ENCODE data around the gene ZNF750.

ZNF750 gene

DNA sequence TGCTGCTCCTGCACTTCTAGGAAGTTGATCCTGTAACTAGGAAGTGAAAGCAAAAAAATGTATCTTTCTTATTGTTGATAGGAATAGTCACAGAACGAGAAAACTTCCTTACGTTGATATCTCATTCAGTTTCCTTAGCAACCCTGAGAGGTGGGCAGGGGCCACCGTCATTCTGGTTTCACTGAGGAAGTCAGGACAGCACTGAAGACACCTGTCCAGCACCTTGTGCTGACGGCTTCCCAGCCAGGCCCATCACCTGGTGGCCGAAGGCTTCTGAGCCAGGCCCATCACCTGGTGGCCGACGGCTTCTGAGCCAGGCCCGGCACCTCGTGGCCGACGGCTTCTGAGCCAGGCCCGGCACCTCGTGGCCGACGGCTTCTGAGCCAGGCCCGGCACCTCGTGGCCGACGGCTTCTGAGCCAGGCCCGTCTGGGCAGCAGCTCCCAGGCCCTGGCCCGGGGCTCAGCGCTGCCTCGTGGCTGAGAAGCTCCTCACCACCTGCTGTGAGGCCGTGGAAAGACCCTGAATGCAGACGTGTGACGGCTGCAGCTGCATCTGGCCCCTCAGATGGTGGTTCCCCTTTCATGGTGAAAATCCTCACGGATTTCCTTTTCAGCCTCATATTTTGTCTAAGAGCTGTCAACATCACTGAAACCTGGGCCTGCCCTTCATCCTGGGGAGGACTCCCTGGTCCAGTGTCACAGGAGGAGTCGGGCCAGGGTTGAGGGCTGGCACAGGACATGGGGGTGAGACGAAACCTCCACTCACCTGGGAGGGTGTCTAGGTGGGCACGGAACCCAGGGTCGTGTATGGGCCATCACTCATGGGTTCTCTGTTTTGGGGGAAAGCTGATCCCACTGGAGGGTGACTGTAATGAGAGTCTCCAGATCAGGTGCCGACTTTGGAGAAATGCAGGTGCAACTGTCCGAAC, 33.0 kb upstream of the ZNF750 start:
- no peak for FAIRE-seq

DNA sequence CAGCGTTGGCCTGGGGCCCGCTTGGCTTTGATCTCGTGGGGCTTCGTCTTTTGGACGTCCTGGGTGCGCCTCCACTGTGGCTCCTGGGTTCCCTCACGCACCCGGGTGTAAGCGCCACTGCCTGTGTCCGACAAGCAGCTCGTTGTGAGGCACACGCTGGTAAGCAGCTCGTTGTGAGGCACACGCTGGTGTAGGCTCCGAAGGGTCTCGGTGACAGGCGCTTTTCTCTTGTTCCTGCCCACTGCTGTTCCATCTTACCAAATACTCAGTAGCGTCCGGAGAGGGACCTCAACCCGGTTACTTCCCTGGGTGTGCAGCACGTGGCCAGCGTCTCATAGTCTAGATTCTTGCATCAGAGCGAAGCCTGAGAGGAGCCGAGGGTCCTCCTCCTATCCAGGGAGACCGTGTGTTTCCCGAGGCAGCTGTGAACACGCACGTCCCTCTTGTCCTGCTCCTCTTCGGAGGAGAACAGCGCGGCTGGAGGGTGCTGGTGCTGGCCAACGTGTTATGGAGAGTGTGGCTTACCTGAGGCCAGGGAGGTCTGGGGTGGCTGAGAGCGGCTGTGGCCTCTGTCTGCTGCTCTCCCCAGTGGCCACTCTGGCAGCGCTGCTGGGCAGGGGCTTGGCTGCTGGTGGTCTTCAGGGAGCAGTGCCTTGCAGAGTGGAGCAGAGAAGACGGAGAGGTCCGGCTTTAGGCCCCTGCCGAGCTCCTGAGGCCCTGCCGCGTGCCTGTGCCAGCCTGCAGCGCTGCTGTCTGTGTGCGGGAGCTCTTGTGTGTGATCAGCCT, 32.1 kb upstream of the ZNF750 start:
- FAIRE-seq, result no peak

DNA sequence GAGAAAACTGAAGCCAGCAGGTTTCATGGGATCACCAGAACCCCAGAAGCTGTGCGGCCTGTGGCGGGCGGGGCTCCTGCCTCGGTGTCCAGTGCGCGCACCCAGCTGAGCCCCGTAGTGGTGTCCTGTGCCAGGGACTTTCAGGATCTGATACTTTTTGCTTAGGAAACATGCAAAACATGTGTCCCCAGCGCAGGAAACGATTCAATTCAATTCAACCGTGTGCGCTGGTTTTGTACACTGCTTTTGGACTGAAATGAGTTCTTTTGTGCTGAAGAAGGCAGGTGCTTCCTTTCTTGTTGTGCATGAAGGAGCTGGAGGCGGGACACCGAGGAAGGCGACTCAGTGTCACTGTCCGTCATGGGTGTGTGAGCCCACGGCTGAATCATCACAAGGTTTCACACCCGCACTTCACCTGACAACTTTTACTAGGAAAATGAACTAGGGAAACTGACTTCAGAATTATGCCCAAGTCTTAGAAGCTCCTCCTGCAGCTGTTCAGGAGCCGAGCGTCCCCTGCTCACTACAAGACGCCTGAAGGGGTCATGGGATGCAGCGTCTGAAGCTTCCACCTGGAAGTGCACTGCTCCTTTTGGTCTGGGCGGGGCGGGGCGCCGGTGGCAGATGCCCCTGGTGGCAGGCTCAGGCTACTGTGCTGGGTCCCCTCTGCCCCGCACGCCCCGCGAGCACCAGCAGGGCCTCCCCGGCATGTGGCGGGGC, 31.4 kb upstream of the ZNF750 start:
- FAIRE-seq, result no peak

DNA sequence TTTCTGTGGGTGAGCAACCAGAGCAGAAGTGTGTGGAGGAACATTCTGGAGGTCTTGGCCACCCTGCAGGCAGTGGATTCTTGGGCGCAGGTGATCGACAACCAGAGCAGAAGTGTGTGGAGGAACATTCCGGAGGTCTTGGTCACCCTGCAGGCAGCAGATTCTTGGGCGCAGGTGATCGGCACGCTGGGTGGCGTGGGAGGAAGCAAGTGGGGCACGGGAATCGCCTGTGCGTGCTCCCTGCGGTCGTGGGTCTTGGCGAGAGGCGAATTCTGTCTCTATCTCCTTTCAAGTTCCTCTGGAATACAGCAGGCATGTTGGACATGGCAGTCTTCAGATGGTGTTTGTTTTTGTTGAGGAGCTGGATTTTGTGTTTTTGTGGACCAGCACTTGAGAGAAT, 30.7 kb upstream of the ZNF750 start:
- no peak for FAIRE-seq

DNA sequence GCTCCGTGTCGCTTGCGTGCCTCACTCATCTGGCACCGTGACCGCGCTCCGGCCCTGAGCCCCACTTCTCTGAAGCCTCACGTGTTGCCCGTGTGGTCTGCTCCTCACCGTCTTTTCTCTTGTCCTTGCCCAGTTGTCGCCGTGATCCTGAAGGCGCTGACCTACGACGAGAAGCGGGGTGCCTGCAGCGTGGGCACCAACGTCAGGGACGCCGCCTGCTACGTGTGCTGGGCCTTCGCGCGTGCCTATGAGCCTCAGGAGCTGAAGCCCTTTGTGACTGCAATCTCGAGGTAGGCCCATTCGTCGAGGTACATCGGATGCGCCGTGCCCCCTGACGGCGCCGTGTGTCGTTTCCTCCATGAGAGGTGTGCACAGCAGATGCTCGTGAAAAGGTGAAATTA, 30.3 kb upstream of the ZNF750 start:
- no peak for FAIRE-seq

DNA sequence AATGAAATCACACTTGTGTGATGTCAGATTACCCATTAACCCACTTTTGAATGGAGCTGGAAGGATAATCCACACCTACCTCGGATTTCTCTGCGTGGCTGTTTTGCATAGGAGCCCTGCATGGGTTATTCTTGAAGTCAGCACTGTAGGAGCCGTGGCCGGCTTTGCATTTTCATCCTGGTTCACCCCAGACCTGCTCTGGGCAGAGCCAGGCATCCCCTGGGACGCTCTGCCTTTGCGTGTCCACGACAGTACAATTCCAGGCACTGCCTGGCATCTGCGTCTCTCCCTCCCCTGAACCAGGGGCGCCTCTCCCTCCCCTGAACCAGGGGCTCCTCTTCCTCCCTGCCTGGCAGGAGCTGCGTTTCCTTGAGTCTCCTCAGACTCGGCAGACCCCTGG, 29.7 kb upstream of the ZNF750 start:
- FAIRE-seq, result no peak

DNA sequence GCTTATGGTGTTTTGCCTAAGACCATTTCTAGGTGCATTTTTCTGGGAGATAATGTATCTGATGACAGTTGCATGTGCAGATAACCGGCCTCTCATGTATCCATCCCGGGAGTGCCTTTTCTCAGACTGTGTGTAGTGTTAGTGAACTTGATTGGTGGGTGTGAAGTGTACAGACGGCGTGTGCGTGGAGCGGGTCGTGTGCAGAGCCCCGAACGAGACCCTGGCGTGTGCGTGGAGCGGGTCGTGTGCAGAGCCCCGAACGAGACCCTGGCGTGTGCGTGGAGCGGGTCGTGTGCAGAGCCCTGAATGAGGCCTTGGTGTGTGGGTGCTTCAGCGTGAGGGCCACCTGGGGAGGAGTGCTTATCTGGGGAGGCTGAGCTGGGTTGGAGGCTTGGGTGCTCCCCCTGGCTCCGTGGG, 28.9 kb upstream of the ZNF750 start:
- FAIRE-seq, result no peak

DNA sequence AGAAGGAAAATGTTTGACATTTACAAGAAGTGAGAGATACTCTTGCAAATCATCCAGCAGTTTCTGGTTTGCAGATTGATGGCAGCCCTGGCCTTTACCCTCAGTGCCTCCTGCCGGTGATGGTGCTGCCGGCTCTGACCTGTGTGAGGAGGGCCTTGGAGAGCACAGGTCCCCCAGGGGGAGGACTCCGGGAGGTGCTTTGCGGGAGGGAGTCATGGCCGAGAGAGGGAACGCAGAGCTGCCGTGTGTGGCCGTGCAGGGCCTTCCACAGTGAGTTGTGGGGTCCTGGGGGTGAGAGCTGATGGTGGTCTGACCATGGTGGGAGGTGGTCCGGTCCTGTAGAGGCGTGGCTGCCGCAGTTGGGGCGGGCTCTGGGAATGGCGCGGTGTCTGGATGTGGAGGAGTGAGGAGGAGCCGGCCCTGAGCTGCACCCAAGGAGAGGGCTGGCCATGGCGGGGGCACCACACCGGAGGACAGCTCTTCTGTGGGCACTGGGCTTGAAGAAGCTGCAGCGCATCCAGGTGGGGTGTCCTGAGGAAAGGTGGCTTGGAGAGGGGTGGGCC, 28.0 kb upstream of the ZNF750 start:
- FAIRE-seq, result no peak

DNA sequence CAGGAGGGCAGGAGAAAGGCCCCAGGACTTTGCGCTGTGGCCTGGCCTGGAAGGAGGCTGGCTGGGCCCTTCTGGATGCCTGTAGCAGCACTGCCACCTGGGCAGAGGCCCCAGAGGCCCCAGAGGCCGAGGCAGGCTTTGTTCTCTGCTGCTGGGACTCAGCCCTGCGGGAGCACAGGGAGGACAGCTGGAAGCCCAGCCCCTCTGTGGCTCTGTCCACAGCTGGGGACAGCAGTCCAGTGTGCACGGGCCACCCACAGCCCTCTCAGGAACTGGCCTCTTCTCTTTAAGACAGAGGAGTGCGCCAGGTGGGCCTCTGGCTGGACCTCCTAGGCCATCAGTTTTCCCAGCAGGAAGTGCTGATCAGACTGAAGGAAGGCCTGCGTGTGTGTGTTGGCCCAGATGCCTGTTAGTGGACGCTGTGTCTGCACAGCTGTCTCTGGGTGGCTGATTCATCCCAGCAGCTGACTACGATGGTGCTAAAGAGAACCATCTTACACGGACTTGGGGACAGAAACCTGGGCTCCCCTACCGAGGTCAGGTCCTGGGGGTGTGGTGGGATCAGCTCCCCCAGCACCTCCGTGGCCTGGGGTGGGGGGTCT, 26.9 kb upstream of the ZNF750 start:
- FAIRE-seq, result no peak

DNA sequence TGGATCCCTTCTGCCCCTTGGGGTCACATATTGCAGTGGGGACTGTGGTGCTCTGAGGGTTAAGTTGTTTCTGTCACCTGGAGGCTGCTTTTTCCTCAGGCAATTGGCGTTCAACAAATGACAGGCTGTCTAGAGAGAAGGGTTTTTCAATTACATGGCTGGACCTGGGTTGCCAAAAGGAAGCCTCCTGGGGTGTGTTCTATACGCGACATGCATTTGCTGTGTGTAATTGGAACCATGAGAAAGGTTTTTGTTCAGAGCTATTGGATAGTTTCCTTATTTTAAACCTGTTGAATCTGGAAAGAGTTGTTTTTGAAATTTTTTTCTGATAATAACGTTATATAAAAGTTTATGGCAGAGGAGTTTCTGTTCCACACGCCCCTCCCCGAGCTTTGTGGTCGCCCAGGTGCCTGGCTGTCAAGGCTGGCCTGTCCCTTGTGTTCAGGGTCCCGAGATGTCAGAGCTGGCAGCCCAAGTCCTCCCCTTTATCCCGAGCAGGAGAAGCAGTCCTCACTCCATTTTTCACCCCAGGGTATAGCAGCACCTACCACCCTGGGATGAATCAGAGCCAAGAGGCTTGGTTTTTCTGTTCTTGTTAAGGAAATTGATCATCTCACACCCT, 26.1 kb upstream of the ZNF750 start:
- FAIRE-seq, result no peak

DNA sequence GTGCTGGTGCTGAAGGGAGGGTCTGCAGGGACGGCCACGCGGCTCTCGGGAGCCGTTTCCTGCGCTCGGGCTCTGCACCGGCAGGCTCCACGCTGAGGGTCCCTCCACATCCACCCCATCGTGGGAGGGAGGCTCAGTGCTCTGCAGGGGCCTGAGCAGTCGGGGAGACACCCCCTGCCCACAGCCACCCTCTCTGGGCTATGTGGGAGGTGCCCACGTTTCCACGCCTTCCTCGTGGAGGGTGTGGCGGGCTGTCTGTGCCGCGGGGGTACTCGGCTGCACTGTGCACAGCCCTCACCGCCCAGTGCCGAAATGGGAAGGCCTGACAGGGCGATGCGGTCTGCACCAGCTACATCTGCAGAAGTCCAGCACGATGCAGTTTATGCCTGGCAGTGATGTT, 25.5 kb upstream of the ZNF750 start:
- FAIRE-seq, result no peak

DNA sequence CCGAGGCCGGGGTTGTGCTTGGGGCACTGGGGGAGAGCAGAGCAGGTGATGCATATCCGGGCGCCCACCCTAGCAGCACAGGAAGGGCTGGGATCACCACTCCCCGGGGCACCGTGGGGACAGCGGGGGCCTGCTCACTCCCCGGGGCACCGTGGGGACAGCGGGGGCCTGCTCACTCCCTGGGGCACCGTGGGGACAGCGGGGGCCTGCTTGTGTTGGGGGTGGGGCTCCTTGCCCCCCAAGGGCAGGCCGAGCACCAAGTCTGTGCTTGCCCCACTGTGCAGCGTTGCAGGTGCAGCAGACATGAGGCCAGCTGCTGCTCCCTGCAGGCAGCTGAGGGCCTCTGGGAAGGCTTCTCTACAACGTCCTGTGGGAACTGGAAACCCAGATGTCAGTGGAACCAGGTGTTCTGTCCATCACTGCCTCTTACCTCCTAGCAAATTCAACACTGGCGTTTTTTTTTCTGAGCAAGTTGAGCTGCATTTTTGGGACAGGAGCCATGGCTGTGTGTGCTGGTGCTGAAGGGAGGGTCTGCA, 25.0 kb upstream of the ZNF750 start:
- FAIRE-seq, result no peak

DNA sequence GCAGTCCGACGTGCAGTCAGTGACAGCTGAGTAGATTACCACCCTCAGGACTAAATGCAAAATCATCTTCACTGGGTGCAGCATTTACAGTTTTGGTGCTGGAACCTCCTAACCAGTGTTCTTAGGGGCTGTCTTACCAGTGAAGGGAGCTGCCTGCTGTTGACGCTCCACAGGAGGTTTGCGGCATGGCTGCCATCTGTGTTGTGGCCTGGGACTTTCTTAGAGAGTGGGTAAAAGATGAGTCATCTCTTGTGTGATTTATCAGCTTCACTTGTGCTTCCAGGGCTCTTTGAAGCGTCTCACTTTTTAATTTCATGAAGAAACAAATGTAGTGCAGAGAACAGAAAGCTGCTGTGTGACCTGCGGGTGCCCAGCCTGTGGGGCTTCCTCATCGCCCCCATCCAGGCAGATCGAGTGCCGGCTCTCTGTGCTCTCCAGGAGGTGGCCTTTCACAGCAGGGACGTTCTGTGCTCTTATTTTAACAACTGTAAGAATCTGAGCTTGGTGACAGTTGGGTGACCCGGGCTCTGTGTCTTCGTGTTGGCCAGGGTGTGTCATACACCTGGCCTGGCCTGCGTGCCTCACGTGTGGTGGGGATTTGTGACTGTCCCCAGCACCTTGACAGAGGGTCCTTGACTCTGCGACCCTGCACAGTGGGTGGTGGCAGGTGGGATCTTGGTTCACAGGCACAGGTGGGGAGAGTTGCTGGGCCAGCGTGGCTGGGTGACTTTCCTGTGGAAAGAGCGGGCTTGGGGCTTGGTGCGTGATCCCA, 24.3 kb upstream of the ZNF750 start:
- FAIRE-seq, result no peak

DNA sequence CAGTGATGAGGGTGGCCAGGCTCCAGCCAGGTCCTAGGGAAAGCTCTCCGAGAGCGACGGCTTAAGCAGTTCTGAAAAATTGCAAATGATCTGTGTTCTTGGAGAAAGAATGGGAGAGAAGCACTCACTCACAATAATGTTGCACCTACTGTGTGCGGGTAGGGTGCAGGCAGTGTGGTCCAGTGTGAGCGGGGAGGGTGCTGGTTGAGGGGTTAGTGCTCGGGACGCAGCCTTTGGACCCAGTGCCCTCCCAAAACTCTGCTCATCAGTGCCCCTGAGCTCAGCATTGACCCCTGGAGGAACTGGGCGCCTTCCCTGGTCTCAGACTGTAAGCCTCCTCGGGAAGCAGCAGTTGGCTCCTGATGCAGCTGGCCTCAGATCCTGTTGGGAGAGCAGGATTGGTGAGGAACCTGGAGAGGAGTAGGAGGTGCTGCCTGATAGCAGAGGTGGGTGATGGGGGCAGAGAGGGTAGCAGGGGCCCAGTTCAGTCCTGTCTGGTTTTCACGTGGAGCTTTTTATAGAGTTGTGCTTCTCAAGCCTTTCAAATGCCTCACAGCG, 23.6 kb upstream of the ZNF750 start:
- FAIRE-seq, result no peak

DNA sequence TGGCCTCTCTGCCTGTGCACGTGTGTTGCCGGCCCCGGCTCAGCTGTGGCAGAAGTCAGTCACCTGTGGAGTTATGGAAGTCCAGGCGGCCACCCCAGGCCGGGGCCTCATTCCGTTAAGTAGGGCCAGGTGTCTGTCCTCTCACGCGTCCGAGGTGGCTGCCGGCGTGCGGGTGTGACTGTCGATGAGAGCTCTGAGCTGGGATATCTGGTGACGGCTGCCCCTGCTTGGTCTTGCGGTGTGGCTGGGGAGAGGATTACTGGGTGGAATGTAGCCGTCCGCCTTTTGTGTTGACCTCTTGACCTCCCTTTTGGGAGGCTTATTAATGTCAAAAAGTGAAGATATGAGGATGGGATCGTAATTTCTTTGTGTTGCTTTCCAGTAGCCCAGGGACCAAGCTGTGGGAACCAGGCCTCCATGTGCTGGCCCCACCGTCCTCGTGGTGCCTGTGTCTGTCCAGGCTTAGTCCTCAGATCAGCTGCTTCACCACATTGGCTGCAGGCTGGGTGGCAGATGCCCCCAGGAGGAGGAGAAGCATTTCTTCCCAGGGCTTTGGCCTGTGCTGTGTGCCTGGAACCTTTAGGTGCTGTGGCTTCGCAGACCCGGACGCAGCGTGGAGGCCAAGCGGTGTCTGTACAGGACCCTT, 23.0 kb upstream of the ZNF750 start:
- FAIRE-seq, result no peak

DNA sequence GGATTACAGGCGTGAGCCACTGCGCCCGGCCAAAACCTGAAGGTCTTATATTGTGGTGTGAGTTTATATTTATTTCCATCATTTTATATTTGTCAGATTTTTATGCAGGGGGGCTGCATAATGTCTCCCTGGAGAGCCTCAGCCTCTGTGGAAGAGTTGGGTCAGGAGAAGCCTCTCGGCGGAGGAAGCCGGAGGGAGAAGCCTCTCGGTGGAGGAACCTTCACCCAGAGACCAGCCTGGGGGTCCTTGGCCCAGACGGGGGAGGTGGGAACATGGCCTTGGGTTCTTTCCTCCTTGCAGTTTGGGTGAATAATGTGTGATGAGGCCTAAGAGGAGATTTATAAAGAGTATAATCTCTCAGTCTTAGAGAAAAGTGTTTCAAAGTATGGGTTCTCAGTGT, 22.4 kb upstream of the ZNF750 start:
- FAIRE-seq, result no peak

DNA sequence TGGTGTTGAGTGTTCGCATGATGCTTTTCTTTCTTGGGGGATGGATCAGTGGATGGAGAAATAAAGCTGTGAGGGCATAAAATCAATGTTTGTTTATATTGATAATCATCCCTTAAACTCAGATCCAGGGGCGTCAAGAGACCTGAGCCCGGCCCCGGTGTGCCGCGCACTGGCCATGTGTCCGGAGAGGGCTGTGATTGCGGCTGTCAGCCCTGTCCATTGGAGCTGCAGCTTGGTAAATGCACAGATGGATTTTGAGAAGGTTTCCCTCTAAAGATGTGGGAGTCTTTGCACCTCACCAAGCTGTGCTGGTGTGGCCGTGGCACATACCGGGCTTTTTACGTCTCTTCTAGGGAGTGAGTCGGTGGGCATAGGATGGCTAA, 21.6 kb upstream of the ZNF750 start:
- no peak for FAIRE-seq

DNA sequence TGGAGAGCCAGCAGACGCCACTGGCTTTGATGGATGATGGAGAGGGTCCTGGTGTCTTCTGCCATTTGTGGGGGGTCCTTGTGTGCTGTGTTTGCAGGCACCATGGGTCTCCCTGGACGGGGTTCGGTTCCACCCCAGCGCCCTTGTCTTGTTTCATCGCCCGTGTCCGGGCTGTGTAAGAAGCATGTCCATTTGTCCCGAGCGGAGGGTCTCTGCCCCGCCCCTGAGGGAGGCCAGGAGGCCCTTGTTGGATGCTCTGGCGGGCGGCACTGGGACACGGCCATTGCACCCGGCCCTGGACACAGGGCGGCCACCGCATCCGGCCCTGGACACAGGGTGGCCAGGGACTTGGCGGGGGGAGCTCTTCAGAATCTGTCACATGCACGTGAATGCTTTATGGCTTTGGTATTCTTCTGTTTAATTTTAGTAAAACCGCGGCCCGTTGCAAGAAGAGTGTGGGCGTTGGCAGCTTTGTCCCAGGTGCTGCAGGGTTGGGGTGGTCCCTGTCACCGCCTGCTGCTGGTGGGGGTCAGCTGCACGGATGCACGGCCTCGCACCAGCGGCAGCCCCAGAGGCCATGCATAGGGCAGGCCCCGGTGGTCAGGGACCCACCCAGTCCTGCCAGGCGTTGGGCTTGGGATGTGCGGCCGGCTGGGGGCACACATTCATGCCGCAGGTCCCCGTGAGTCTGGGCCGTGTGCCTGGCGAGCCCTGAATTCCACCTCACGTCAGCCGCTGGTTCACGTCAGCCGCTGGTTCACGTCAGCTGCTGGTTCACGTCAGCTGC, 21.0 kb upstream of the ZNF750 start:
- no peak for FAIRE-seq

Data from islet of Langerhans (tissue), 1 donor.